SJSA1 (cell line): ENCODE results near the gene BTBD17. TPM values are rescaled to one million over a fixed set of nuclear protein-coding genes. Genes with fewer than 3 reads are reported as not detected.

Experiments
- total RNA-seq: library from RNA; depleted of rRNA; stranded (reverse); fragments of >200 nt; shearing (Covaris generic); gene quantifications from 2 replicates; pipeline ENCODE4 v1.2.3, GENCODE V29; 2014; rRNA removed

Gene BTBD17
- total RNA-seq, 1 experiment from 2014 or later: not detected

Other genes with a start within 250 kb of the BTBD17 start
- 353 and 435 TPM in 2 replicates for gene RPL38, start 158.2 kb downstream of the BTBD17 start, total RNA-seq
- gene TTYH2, start 148.3 kb downstream of the BTBD17 start, total RNA-seq: 0.06 and 0.50 TPM in 2 replicates
- gene DNAI2, start 87.6 kb downstream of the BTBD17 start, total RNA-seq: not detected in 2 replicates
- not detected in 2 replicates for gene KIF19, start 35.6 kb downstream of the BTBD17 start, total RNA-seq
- not detected in 2 replicates for gene GPR142, start 5.6 kb upstream of the BTBD17 start, total RNA-seq
- 46.5 and 48.4 TPM in 2 replicates for gene GPRC5C, start 70.2 kb upstream of the BTBD17 start, total RNA-seq
- gene CD300A, start 104.8 kb upstream of the BTBD17 start, total RNA-seq: not detected in 2 replicates
- not detected in 2 replicates for gene CD300LB, start 169.6 kb upstream of the BTBD17 start, total RNA-seq
- not detected in 2 replicates for gene CD300C, start 184.2 kb upstream of the BTBD17 start, total RNA-seq
- not detected in 2 replicates for gene CD300H, start 205.6 kb upstream of the BTBD17 start, total RNA-seq
- not detected in 2 replicates for gene CD300LD, start 230.4 kb upstream of the BTBD17 start, total RNA-seq